Measurements from ENCODE around the gene STK10. TPM values are rescaled to one million over a fixed set of nuclear protein-coding genes. Genes with fewer than 3 reads are reported as not detected.
A peak's percentile ranks its signal among the peaks of the same experiment; 100 is the strongest.

The STK10 gene
- total RNA-seq, 2 experiments from 2014 or later = 211 to 229 TPM

DNA sequence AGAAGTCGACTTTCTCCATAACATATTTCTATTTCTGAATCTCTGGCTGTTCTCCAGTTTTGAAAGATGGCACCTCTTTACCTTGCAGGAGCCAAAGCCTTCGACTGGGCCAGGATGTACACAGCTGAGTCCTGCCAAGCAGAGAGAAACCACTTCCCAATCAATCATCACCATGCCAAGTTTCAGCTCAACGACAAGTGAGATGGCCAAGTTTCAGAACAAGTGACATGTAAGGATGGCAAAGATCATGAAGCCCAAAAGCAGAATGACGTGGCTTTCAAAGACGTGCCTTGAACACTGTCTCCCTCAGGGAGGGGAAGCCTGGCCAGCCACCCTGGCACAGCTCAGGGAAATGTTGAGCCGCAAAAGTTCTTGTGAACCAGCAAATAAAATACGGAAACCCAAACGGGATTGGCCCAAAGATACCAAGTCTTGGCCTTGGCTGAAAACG, 17.7 kb downstream of the STK10 start:
- peaks cover 88% of the 10 kb centered on the region for H3K4me1 Mint-ChIP-seq (ENCODE audit: low read depth)
- H3K4me3 ChIP-seq (ENCODE audit: low read length) = no peak overlapping the region
- POLR2A ChIA-PET = interaction anchor here (0.8 to 3.8 kb wide), 7 partner anchors 9 to 163 kb away, joined by 3 to 32 read pairs (median 3); partner anchors contain the start of genes FBXW11 and STK10
- peaks cover 91% of the 10 kb centered on the region for H3K4me1 ChIP-seq (ENCODE audit: insufficient read depth, low read length)
- intact Hi-C loops (cut with DNase I, micrococcal nuclease) = loop anchor here in 1 of 2 experiments (10.0 kb wide), 1 partner anchor 595 kb away; no protein-coding TSS in a partner anchor
- H3K36me3 ChIP-seq (ENCODE audit: insufficient read depth, low read length) = peaks cover 52% of the 10 kb centered on the region
- no peaks in the 10 kb centered on the region for H3K27me3 Mint-ChIP-seq
- H3K9me3 Mint-ChIP-seq = no peaks in the 10 kb centered on the region
- peak overlapping the region; percentile 12 for H3K4me3 Mint-ChIP-seq
- no peaks in the 10 kb centered on the region for H3K9me3 ChIP-seq (ENCODE audit: control insufficient read depth in 1 of 2, insufficient read depth in 1 of 2, low read length in 2 of 2)
- peak overlapping the region; percentile 32 to 39 for H3K27ac ChIP-seq (ENCODE audit: low read depth in 1 of 2, low read length in 2 of 2)
- CTCF ChIA-PET = no interaction called here
- ATAC-seq (ENCODE audit: poor library complexity) (no peak), DNase-seq (peak in 1 of 14 experiments; percentile 21)
- no peak for TF ChIP-seq CTCF (IDR thresholded peaks at IDR 0.05)
- peak overlapping the region; percentile 98 for H3K27ac Mint-ChIP-seq
- peaks cover 60% of the 10 kb centered on the region for H3K36me3 Mint-ChIP-seq (ENCODE audit: low read depth)
- H3K27me3 ChIP-seq (ENCODE audit: control insufficient read depth in 1 of 2, insufficient read depth in 2 of 2, low read length in 2 of 2) = no peaks in the 10 kb centered on the region

DNA sequence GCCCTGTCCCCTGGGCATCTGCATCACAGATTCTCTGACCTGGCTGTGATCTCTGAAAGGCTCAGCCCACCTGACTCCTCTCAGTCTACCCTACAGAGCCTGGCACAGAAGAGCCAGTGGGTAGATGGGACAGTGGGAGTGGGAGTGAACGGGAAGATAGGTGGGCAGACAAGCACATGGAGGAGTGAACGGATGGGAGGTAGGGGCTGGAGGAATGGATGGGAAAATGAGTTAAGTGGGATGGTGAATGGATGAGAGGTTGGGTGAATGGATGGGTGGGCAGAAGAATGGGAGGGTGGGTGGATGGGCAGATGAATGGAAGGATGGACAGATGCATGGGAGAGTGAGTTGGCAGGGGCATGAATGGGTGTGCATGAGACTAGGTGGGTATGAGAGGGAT, 18.8 kb downstream of the STK10 start:
- Mint-ChIP-seq H3K9me3 (no peaks in the 10 kb centered on the region), H3K27me3 (no peaks in the 10 kb centered on the region), H3K27ac (peak overlapping the region; percentile 98), H3K36me3 (ENCODE audit: low read depth) (peaks cover 55% of the 10 kb centered on the region), H3K4me3 (peak overlapping the region; percentile 58), H3K4me1 (ENCODE audit: low read depth) (peaks cover 82% of the 10 kb centered on the region)
- Histone ChIP-seq H3K36me3 (ENCODE audit: insufficient read depth, low read length) (peaks cover 60% of the 10 kb centered on the region), H3K9me3 (ENCODE audit: control insufficient read depth in 1 of 2, insufficient read depth in 1 of 2, low read length in 2 of 2) (no peaks in the 10 kb centered on the region), H3K27ac (ENCODE audit: low read depth in 1 of 2, low read length in 2 of 2) (peak overlapping the region in 1 of 2 donors; percentile 37), H3K4me3 (ENCODE audit: low read length) (no peak overlapping the region), H3K4me1 (ENCODE audit: insufficient read depth, low read length) (peaks cover 92% of the 10 kb centered on the region), H3K27me3 (ENCODE audit: control insufficient read depth in 1 of 2, insufficient read depth in 2 of 2, low read length in 2 of 2) (no peaks in the 10 kb centered on the region)
- CTCF ChIA-PET = no interaction called here
- POLR2A ChIA-PET = interaction anchor here (1.0 to 3.8 kb wide), 5 partner anchors 10 to 60 kb away, joined by 3 to 32 read pairs (median 4); partner anchors contain the start of gene STK10
- intact Hi-C loops (cut with DNase I, micrococcal nuclease) = no loop called here
- no peak for TF ChIP-seq CTCF (IDR thresholded peaks at IDR 0.05)
- DNase-seq (no peak), ATAC-seq (ENCODE audit: poor library complexity) (no peak)

DNA sequence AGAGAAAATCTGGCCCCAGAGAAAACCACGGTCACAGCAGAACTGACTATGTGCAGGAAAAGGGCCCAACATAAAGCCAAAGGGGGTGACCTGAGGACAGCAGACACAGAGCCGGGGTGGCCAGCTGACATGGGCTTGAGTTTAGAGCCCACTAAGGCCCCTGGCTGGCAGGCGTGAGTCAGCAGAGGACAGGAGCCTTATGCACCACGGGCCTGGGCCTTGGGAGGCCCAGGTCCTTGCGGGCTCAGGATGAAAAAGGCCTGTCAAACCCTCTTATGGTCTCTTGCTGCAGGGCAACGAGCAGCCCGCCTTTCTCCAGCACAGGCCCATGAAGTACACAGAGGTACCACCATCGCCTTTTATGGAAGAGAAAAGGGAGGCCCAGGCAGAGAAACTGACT, 19.7 kb downstream of the STK10 start:
- Histone ChIP-seq H3K9me3 (ENCODE audit: control insufficient read depth in 1 of 2, insufficient read depth in 1 of 2, low read length in 2 of 2) (no peaks in the 10 kb centered on the region), H3K27ac (ENCODE audit: low read depth in 1 of 2, low read length in 2 of 2) (peak overlapping the region; percentile 9 to 37), H3K4me1 (ENCODE audit: insufficient read depth, low read length) (peaks cover 92% of the 10 kb centered on the region), H3K36me3 (ENCODE audit: insufficient read depth, low read length) (peaks cover 61% of the 10 kb centered on the region), H3K27me3 (ENCODE audit: control insufficient read depth in 1 of 2, insufficient read depth in 2 of 2, low read length in 2 of 2) (no peaks in the 10 kb centered on the region), H3K4me3 (ENCODE audit: low read length) (no peak overlapping the region)
- ChIA-PET POLR2A (interaction anchor here (1.0 to 3.8 kb wide), 4 partner anchors 11 to 59 kb away, joined by 3 to 32 read pairs (median 6); partner anchors contain the start of gene STK10), CTCF (no interaction called here)
- Mint-ChIP-seq H3K36me3 (ENCODE audit: low read depth) (peaks cover 56% of the 10 kb centered on the region), H3K4me1 (ENCODE audit: low read depth) (peaks cover 81% of the 10 kb centered on the region), H3K27ac (peak overlapping the region; percentile 98), H3K4me3 (no peak overlapping the region), H3K27me3 (no peaks in the 10 kb centered on the region), H3K9me3 (no peaks in the 10 kb centered on the region)
- ATAC-seq (ENCODE audit: poor library complexity) (no peak), DNase-seq (no peak)
- TF ChIP-seq CTCF (IDR thresholded peaks at IDR 0.05) = no peak
- intact Hi-C loops (cut with DNase I, micrococcal nuclease) = no loop called here
